IgD-negative memory B cell (primary cell): ENCODE data around the gene ASCC2. TPM values are rescaled to one million over a fixed set of nuclear protein-coding genes. Genes with fewer than 3 reads are reported as not detected.
A peak's percentile ranks its signal among the peaks of the same experiment; 100 is the strongest.
"Not testable (repeated sequence)": the region's sequence is repeated elsewhere in the genome, so short reads cannot be mapped to it uniquely, and the experiment has no call there.

Source experiments
- H3K27ac Mint-ChIP-seq, 3 donors: one replicate each; pipeline ENCODE4 v1.8.0; 2020 to 2022; ENCODE audit warnings: mild to moderate bottlenecking in 3 of 3, mixed read lengths in 3 of 3, moderate library complexity in 1 of 3
- H3K27me3 Mint-ChIP-seq: one replicate; pipeline ENCODE4 v1.8.0; 2021; ENCODE audit warnings: mixed read lengths
- H3K36me3 Mint-ChIP-seq: one replicate; pipeline ENCODE4 v1.8.0; 2020; ENCODE audit warnings: mild to moderate bottlenecking, mixed read lengths
- H3K4me1 Mint-ChIP-seq, 3 donors: one replicate each; pipeline ENCODE4 v1.8.0; 2020 to 2022; ENCODE audit warnings: mixed read lengths in 3 of 3, mild to moderate bottlenecking in 1 of 3
- H3K4me3 Mint-ChIP-seq, 4 donors: one replicate each; pipeline ENCODE4 v1.8.0; 2020 to 2022; ENCODE audit warnings: mild to moderate bottlenecking in 4 of 4, mixed read lengths in 4 of 4, moderate library complexity in 3 of 4
- H3K9me3 Mint-ChIP-seq, 3 donors: one replicate each; pipeline ENCODE4 v1.8.0; 2020 to 2021; ENCODE audit warnings: mixed read lengths in 3 of 3, mild to moderate bottlenecking in 1 of 3
- polyA plus RNA-seq: library from polyadenylated mRNA; unstranded; fragments of 300-500 nt; fragmentation: Illumina TruSeq; gene quantifications from one replicate; pipeline ENCODE4 v1.2.3, GENCODE V29; 2021

The ASCC2 gene
- polyA plus RNA-seq, 1 donor from 2014 or later = 58.5 TPM

GRCh38 chr22:29838599-29838956 lies 504 bp upstream of the ASCC2 start:
- H3K4me3 Mint-ChIP-seq = peak overlapping the region; percentile 89 to 98 (median 95)
- H3K27me3 Mint-ChIP-seq = no peaks in the 10 kb centered on the region
- peaks cover 17 to 29% (median 19%) of the 10 kb centered on the region in 3 donors for H3K4me1 Mint-ChIP-seq
- H3K9me3 Mint-ChIP-seq = no peaks in the 10 kb centered on the region
- peak overlapping the region; percentile 82 to 98 (median 86) for H3K27ac Mint-ChIP-seq
- H3K36me3 Mint-ChIP-seq = peaks cover 8% of the 10 kb centered on the region

- not testable (repeated sequence) for H3K27me3 Mint-ChIP-seq, H3K9me3 Mint-ChIP-seq, H3K36me3 Mint-ChIP-seq
- Mint-ChIP-seq H3K27ac (peak overlapping the region in 1 of 3 donors; percentile 98), H3K4me3 (peak overlapping the region; percentile 75 to 95 (median 84)), H3K4me1 (peaks cover 17 to 33% (median 25%) of the 10 kb centered on the region in 3 donors)
These were observed 1.2 kb downstream of the ASCC2 start for GRCh38 chr22:29836791-29837370.

GRCh38 chr22:29834046-29834445 lies 4.0 kb downstream of the ASCC2 start:
- Mint-ChIP-seq H3K4me1 (peaks cover 22 to 39% (median 33%) of the 10 kb centered on the region in 3 donors), H3K9me3 (no peaks in the 10 kb centered on the region), H3K4me3 (peak overlapping the region in 2 of 4 donors; percentile 42 to 67), H3K27ac (no peak overlapping the region), H3K36me3 (peaks cover 11% of the 10 kb centered on the region), H3K27me3 (no peaks in the 10 kb centered on the region)

- H3K4me1 Mint-ChIP-seq = peaks cover 24 to 33% (median 31%) of the 10 kb centered on the region in 3 donors
- no peaks in the 10 kb centered on the region for H3K9me3 Mint-ChIP-seq
- H3K27ac Mint-ChIP-seq = no peak overlapping the region
- no peaks in the 10 kb centered on the region for H3K27me3 Mint-ChIP-seq
- peaks cover 10% of the 10 kb centered on the region for H3K36me3 Mint-ChIP-seq
- H3K4me3 Mint-ChIP-seq = peak overlapping the region; percentile 13 to 50 (median 18)
These were observed 4.6 kb downstream of the ASCC2 start for GRCh38 chr22:29833392-29833965.

GRCh38 chr22:29831958-29832357 lies 6.1 kb downstream of the ASCC2 start:
- Mint-ChIP-seq H3K4me1 (peaks cover 17 to 24% (median 22%) of the 10 kb centered on the region in 3 donors), H3K9me3 (no peaks in the 10 kb centered on the region), H3K27ac (no peak overlapping the region), H3K36me3 (peaks cover 18% of the 10 kb centered on the region), H3K4me3 (no peak overlapping the region), H3K27me3 (no peaks in the 10 kb centered on the region)

- peaks cover 18% of the 10 kb centered on the region for H3K36me3 Mint-ChIP-seq
- H3K4me1 Mint-ChIP-seq = peaks cover 15 to 22% (median 21%) of the 10 kb centered on the region in 3 donors
- peak overlapping the region in 1 of 4 donors; percentile 65 for H3K4me3 Mint-ChIP-seq
- H3K27me3 Mint-ChIP-seq = no peaks in the 10 kb centered on the region
- no peaks in the 10 kb centered on the region for H3K9me3 Mint-ChIP-seq
- H3K27ac Mint-ChIP-seq = no peak overlapping the region
These were observed 6.7 kb downstream of the ASCC2 start for GRCh38 chr22:29831186-29831921.

- no peaks in the 10 kb centered on the region for H3K27me3 Mint-ChIP-seq
- H3K27ac Mint-ChIP-seq = no peak overlapping the region
- no peaks in the 10 kb centered on the region for H3K9me3 Mint-ChIP-seq
- H3K4me3 Mint-ChIP-seq = no peak overlapping the region
- peaks cover 10 to 19% (median 15%) of the 10 kb centered on the region in 3 donors for H3K4me1 Mint-ChIP-seq
- H3K36me3 Mint-ChIP-seq = peaks cover 14% of the 10 kb centered on the region
These were observed 7.5 kb downstream of the ASCC2 start for GRCh38 chr22:29830585-29830984.

- H3K9me3 Mint-ChIP-seq, H3K4me1 Mint-ChIP-seq, H3K27me3 Mint-ChIP-seq, H3K27ac Mint-ChIP-seq, H3K4me3 Mint-ChIP-seq: not testable (repeated sequence)
- peaks cover 16% of the 10 kb centered on the region for H3K36me3 Mint-ChIP-seq
These were observed 10.3 kb downstream of the ASCC2 start for GRCh38 chr22:29827726-29828125.

GRCh38 chr22:29827091-29827490 lies 11.0 kb downstream of the ASCC2 start:
- peaks cover 7 to 8% (median 7%) of the 10 kb centered on the region in 3 donors for H3K4me1 Mint-ChIP-seq
- H3K9me3 Mint-ChIP-seq = no peaks in the 10 kb centered on the region
- no peak overlapping the region for H3K27ac Mint-ChIP-seq
- H3K36me3 Mint-ChIP-seq = peaks cover 17% of the 10 kb centered on the region
- no peak overlapping the region for H3K4me3 Mint-ChIP-seq
- no peaks in the 10 kb centered on the region for H3K27me3 Mint-ChIP-seq

GRCh38 chr22:29825578-29825977 lies 12.5 kb downstream of the ASCC2 start:
- H3K27ac Mint-ChIP-seq = no peak overlapping the region
- no peak overlapping the region for H3K4me3 Mint-ChIP-seq
- peaks cover 21% of the 10 kb centered on the region for H3K36me3 Mint-ChIP-seq
- H3K4me1 Mint-ChIP-seq = peaks cover 0 to 2% (median 2%) of the 10 kb centered on the region in 3 donors
- no peaks in the 10 kb centered on the region for H3K9me3 Mint-ChIP-seq
- no peaks in the 10 kb centered on the region for H3K27me3 Mint-ChIP-seq

- H3K4me1 Mint-ChIP-seq = peaks cover 0 to 2% (median 0%) of the 10 kb centered on the region in 3 donors
- H3K36me3 Mint-ChIP-seq = peaks cover 19% of the 10 kb centered on the region
- H3K27ac Mint-ChIP-seq = no peak overlapping the region
- no peaks in the 10 kb centered on the region for H3K27me3 Mint-ChIP-seq
- no peaks in the 10 kb centered on the region for H3K9me3 Mint-ChIP-seq
- H3K4me3 Mint-ChIP-seq = no peak overlapping the region
These were observed 13.4 kb downstream of the ASCC2 start for GRCh38 chr22:29824677-29825076.

- H3K4me1 Mint-ChIP-seq = no peaks in the 10 kb centered on the region
- no peaks in the 10 kb centered on the region for H3K9me3 Mint-ChIP-seq
- H3K4me3 Mint-ChIP-seq = no peak overlapping the region
- H3K36me3 Mint-ChIP-seq = peaks cover 15% of the 10 kb centered on the region
- H3K27ac Mint-ChIP-seq = peak overlapping the region in 1 of 3 donors; percentile 63
- H3K27me3 Mint-ChIP-seq = no peaks in the 10 kb centered on the region
These were observed 16.6 kb downstream of the ASCC2 start for GRCh38 chr22:29821291-29822016.

- Mint-ChIP-seq H3K4me1 (no peaks in the 10 kb centered on the region), H3K36me3 (peaks cover 15% of the 10 kb centered on the region), H3K4me3 (no peak overlapping the region), H3K27ac (peak overlapping the region in 1 of 3 donors; percentile 63), H3K27me3 (no peaks in the 10 kb centered on the region), H3K9me3 (no peaks in the 10 kb centered on the region)
These were observed 17.1 kb downstream of the ASCC2 start for GRCh38 chr22:29820961-29821290.

- no peaks in the 10 kb centered on the region for H3K27me3 Mint-ChIP-seq
- H3K27ac Mint-ChIP-seq = no peak overlapping the region
- no peaks in the 10 kb centered on the region for H3K4me1 Mint-ChIP-seq
- H3K9me3 Mint-ChIP-seq = no peaks in the 10 kb centered on the region
- no peak overlapping the region for H3K4me3 Mint-ChIP-seq
- H3K36me3 Mint-ChIP-seq = peaks cover 21% of the 10 kb centered on the region
These were observed 18.6 kb downstream of the ASCC2 start for GRCh38 chr22:29819501-29819900.

GRCh38 chr22:29817724-29818123 lies 20.4 kb downstream of the ASCC2 start:
- H3K27ac Mint-ChIP-seq = no peak overlapping the region
- no peaks in the 10 kb centered on the region for H3K9me3 Mint-ChIP-seq
- no peak overlapping the region for H3K4me3 Mint-ChIP-seq
- H3K27me3 Mint-ChIP-seq = no peaks in the 10 kb centered on the region
- peaks cover 17% of the 10 kb centered on the region for H3K36me3 Mint-ChIP-seq
- no peaks in the 10 kb centered on the region for H3K4me1 Mint-ChIP-seq
